IPS-11a (cell line): ENCODE results near the gene CCDC150.
"Not testable (repeated sequence)": the region's sequence is repeated elsewhere in the genome, so short reads cannot be mapped to it uniquely, and the experiment has no call there.

Experiments
- H3K4me3 ChIP-seq: one replicate; pipeline ENCODE4 v1.5.1; 2013; ENCODE audit warnings: low read depth, low read length, control low read depth

Gene CCDC150

DNA sequence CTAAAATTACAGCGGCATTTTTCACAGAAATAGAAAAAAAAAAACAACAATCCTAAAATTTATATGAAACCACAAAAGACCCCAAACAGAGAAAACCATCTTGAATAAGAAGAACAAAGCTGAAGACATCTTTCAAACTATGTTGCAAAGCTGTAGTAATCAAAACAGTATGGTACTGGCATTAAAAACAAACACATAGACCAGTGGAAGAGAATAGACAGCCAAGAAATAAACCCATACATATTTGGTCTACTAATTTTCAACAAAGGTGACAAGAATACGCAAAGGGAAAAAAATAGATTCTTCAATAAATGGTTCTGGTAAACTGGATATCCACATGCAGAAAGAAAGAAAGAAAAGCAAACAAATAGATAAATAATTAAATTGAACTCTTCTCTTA lies 9.0 kb upstream of the CCDC150 start:
- H3K4me3 ChIP-seq, result no peak overlapping the region

DNA sequence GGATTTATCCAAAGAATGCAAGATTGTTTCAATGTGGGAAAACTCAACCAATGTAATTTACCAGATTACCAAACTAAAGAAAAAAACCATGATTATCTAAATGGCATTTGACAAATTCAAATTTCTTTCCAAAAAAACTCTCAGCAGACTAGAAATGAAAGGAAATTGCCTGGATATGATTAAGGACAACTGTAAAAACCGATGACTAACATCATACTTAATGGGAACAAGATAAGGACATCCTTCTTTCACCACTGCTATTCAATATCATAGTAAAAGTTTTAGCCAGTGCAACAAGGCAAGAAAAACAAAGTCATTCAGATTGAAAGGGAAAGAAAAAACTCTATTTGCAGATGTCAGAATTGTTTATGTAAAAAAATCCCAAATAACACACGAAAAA lies 4.4 kb upstream of the CCDC150 start:
- H3K4me3 ChIP-seq, result no peak overlapping the region

DNA sequence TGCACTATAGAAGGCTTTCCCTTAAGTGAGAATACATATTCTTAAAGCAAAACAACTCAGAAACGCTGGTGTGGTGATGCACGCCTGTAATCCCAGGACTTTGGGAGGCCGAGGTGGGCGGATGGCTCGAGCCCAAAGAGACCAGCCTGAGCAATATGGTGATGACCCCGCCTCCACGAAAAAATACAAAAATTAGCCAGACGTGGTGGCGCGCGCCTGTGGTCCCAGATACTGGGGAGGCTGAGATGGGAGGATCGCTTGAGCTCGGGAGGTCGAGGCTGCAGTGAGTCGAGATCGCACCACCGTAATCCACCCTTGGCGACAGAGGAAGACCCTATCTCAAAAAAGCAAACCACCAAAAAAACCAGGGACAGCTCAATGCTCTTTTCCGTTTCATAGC lies 750 bp upstream of the CCDC150 start:
- no peak overlapping the region for H3K4me3 ChIP-seq

DNA sequence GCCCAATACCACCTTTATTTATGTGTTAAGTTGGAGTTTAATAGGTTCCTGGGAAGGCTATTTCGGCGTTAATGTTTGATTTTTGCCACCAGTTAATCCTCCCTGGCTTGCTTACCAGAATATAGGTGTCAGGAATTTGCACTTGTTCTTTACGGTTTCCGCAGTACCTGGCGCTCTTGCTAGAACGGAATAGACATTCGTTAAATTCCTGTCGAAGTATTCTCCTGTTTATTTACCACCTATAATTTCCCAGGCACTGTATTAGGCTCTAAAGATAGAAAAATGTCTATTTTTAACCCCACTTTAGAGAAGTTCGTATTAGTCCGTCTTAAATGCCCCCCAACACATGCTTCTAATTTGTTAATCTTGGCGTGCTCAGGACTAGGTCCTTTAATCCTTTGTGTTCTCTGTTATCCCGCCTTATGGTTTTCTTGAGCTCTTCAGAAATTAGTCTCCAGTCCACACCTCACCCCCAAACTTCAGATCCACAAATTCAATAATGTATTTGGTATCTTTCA lies 575 bp downstream of the CCDC150 start:
- H3K4me3 ChIP-seq, result peak overlapping the region; percentile 92

DNA sequence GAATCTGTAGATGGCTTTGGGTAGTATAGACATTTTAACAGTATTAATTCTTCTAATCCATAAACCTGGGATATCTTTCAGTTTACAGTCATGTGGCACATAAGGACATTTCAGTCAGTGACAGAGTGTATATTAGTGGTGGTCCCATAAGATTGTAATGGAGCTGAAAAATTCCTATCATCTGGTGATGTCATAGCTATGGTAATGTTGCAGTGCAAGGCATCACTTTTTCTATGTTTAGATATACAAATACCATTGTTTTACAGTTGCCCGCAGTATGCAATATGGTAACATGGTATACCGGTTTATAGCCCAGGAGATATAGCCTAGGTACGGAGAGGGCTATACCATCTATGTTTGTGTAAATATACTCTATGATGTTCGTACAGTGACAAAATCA lies 9.7 kb downstream of the CCDC150 start:
- no peak overlapping the region for H3K4me3 ChIP-seq

DNA sequence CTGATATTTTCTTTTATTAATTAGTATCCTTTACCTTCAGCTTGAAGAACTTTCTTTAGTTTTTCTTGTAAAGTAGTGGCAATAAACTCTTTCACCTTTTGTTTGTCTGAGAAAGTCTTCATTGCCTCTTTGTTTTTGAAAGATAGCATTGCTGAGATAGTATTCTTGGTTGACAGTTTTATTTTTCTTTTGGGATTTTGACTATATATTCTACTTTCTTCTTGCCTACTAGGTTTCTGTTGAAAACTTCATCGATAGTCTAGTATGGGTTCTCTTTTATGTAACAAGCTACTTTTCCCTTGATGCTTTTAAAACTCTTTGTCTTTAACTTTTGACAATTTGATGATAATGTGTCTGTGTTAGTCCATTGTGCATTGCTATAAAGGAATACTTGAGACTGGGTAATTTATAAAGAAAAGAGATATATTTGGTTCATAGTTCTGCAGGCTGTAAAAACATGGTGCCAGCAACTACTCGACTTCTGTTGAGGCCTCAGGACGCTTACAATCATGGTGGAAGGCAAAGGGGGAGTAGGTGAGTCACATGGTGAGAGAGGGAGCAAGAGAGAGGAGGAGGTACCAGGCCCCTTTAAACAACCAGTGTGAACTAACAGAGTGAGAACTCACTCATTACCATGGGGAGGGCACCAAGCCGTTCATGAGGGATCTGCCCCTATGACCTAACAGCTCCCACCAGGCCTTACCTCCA lies 12.0 kb downstream of the CCDC150 start:
- H3K4me3 ChIP-seq, result no peak overlapping the region

DNA sequence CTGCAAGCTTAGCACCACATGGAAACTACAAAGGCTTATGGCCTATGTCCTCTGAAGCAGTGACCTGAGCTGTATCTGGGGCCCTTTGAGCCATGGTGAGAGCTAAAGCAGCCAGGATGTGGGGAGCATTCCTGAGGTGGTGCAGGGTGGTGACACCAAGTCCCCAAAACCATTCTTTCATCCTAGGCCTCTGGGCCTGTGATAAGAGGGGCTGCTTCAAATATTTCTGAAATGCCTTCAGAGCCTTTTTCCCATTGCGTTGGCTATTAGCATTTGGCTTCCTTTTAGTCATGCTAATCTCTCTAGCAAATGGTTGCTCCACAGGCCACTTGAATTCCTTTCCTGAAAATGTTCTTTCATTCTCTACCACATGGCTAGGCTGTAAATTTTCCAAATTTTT lies 13.4 kb downstream of the CCDC150 start:
- H3K4me3 ChIP-seq, result no peak overlapping the region

DNA sequence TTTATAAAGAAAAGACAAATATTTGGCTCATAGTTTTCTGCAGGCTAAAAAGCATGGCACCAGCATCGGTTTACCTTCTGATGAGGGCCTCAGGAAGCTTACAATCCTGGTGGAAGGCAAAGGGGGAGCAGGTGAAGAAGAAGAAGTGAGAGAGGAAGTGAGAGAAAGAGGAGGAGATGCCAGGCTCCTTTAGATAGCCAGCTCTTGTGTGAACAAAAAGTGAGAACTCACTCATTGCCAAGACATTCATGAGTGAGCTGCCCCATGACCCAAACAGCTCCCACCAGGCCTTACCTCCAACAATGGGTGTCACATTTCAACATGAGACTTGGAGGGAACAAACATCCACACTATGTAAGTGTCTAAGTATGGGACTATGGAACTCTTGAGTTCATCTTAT lies 14.3 kb downstream of the CCDC150 start:
- no peak overlapping the region for H3K4me3 ChIP-seq

DNA sequence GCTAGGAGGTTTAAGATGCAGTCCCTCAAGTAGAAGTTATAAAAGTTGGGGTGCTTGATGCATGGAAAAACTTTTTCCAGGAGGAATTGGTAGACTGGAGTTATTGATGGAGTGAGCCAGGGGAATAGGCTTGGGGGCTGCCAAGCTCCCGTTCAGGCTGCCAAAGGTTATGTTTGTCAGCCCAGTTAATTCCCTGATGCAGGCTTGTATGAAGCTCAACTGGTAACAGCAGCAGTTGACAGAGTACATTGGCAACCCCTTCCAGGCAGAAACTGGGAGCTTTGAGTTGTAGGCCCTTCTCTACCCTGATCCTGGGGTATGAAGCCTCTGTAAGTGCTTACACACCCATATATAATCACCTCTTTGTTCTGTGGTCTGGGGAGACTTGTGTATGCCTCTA lies 16.2 kb downstream of the CCDC150 start:
- no peak overlapping the region for H3K4me3 ChIP-seq

DNA sequence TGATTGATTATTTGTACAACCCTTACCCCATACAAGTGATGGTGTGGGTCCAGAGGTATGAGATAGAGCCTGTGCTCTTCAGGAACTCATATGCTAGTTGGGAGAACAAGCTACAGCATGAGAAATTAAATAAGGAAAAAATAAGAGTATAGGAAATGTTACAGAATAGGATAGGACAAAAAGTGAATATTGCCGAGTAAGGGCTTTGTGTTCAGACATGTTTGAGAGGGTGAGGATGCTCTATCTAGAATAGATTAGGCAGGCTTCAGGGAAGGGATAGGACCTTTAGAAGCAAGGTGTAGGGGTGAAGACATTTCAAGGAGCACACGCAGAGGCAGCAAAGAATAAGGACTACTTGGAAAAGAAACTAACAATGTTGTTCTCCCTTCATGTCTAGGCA lies 17.8 kb downstream of the CCDC150 start:
- H3K4me3 ChIP-seq, result no peak overlapping the region

DNA sequence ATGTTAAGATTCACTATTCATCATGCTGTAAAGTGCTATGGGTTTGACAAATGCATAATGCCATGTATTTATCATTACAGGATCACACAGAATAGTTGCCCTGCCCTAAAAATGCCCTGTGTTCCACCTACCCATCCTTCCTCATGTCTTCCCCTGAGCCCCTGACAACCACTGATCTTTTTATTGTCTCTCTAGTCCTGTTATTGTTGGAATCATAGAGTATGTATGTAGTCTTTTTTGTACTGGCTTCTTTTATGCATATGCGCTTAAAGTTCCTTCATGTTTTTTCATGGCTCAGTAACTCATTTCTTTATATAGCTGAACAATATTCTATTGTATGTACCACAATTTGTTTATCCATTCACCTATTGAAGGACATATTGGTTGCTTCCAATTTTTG lies 20.3 kb downstream of the CCDC150 start:
- no peak overlapping the region for H3K4me3 ChIP-seq

DNA sequence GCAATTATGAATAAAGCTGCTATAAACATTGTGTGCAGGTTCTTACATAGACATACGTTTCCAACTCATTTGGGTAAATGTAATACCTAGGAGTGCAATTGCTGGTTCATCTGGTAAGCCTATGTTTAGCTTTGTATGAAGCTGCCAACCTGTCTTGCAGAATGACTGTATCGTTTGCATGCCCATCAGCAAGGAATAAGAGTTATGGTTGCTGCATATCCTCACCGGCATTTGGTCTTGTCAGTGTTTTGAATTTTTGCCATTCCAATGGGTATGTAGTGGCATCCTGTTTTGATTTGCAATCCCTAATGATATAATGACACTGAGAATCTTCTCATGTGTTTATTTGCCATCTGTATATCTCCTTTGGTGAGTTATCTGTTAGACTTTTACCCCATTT lies 20.7 kb downstream of the CCDC150 start:
- H3K4me3 ChIP-seq, result no peak overlapping the region

DNA sequence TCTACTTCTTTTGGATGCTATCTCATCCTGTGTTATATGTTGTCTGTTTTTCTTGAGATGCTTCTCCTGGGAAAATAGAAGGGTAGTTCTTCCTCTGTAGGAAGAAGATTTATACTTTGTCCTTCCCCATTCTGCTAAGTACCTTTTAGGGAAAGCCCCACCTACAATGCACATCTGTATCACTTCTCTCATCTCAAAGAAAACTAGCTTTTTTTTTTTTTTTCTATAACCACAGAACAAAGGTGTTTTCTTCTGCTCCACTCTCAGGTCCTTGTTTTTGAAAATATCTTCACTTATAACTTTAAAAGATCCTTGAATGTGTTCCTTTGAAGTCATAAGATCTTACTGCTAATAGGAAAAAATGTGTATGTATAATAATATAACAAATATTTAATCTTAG lies 30.8 kb downstream of the CCDC150 start:
- H3K4me3 ChIP-seq, result no peak overlapping the region

DNA sequence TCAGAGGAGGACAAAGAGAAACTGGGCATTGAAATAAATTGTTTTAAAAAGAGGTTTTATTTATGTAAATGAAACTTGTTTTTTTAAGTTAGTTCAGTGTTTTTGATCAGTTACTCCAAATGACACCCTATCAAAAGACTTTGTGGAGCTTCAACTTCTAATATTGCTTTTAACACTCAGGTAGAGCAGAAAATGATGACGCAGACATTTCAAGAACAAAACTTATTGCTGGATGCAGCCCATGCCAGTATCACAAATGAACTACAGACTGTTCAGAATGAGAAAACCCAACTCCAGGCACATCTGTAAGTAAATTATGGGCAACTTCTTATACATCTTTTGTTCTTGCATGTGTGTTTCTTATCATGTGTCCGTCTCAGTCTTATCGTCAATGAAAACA lies 36.4 kb downstream of the CCDC150 start:
- H3K4me3 ChIP-seq, result no peak overlapping the region

DNA sequence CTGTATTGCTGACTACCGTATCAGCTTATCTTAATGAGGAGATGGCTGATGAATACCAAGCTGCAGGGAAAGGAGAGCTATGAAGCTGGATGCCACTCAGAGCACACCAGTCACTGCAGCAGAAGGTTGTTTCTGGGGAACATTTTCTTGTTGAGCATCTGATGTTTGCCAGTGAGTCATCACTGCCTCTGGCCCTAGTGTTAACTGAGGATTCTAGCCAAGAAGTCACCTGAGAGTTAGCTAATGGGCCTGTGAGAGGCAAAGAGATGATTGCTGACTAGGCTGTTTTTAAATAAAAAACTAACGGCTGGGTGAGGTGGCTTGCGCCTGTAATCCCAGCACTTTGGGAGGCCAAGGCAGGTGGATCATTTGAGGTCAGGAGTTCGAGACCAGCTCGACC lies 37.9 kb downstream of the CCDC150 start:
- no peak overlapping the region for H3K4me3 ChIP-seq

DNA sequence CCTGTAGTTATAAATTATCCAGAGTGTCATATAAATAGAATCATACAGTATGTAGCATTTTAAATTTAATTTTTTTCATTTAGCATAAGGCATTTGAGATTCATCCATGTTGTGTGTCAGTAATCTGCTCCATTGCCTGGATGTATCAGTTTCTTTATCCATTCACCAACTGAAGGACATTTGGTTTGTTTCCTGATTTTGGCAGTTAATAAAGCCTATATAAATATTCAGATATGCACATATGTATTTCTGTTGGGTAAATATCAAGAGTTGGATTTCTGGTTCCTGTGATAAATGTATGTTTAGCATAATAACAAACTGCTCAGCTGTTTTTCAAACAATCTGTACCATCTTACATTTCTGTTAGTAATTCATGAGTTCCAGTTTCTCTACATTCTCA lies 39.9 kb downstream of the CCDC150 start:
- H3K4me3 ChIP-seq, result no peak overlapping the region

DNA sequence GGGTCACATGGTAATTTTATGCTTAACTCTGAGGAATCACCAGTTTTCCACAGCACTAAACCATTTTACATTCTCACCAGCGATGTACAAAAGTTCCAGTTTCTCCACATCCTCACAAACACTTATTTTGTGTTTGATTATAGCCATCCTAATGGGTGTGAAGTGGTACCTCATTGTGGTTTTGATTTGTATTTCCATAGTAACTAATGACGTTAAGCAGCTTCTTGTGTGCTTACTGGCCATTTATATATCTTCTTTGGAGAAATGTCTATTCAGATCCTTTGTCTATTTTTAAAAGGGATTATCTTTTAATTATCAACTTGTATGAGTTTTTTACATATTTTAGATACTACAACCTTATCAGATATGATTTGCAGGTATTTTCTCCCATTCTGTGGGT lies 42.0 kb downstream of the CCDC150 start:
- H3K4me3 ChIP-seq, result no peak overlapping the region

DNA sequence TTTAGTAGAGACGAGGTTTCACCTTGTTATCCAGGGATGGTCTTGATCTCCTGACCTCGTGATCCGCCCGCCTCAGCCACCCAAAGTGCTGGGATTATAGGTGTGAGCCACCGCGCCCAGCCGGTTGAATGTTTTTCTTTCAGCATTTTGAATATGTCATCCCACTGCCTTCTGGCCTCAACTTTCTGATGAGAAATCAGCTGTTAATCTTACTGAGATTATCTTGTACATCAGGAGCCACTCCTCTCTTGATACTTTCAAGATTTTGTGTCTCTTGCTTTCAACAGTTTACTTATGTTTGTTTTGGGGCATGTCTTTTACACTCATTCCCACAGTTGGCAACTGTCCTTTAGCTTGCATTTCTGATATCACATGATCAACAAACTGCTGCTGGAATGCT lies 46.3 kb downstream of the CCDC150 start:
- no peak overlapping the region for H3K4me3 ChIP-seq

DNA sequence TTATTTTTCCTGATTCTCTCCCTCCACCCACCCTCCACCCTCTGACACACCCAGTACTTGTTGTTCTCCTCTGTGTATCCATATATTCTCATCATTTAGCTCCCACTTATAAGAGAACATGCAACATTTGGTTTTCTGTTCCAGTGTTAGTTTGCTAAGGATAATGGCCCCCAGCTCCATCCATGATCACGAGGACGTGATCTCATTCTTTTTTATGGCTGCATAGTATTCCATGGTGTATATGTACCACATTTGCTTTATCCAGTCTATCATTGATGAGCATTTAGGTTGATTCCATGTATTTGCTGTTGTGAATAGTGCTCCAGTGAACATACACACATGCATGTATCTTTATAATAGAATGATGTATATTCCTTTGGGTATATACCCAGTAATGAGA lies 47.2 kb downstream of the CCDC150 start:
- H3K4me3 ChIP-seq, result not testable (repeated sequence)

DNA sequence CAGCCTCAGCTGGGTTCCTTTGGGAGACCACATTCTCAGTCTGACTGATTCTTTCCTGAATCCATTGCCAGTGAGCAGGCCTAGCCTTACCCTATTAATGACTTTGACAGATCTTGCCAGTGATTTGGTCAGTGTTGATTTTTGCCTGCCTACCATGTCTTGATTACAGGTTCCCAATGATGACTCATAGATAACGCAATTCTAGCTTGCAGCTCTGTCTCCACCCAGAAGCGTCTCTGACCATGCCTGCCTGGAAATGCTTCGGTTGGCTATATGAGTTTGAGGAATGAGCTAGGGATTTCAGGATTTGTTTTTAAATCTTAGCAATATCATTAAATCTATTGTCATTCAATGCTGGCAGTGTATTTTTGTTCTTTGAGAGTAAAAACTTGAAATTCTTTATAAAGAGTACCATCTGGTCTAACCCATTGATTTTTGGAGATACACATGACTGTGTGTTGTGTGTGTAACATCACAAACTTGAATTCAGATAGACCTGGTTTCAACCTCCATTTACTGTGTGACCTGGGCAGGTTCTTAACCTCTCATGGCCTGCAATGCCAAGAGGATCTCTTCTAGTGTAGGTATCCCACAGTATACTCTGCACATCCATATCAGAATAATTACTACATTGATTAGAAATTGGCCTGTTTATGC lies 57.0 kb downstream of the CCDC150 start:
- H3K4me3 ChIP-seq, result no peak overlapping the region

DNA sequence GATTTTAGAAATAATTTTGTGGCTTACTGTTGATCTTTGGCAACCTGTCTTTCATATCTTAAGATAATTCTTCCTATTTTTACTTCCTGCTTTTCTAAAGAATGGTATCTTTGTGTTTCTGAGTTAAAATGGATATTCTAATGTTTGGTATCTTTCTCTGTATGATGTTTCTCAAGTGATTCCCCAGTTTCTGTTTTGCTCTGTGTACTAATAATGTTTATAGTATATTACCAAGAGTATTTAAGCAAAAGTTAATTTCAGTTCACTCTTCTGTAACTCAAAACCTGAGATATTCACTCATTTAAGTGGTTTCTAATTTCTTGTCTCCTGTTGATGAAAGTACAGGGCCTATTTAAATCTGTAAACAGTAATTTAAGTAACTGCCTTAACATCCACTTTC lies 58.3 kb downstream of the CCDC150 start:
- no peak overlapping the region for H3K4me3 ChIP-seq

DNA sequence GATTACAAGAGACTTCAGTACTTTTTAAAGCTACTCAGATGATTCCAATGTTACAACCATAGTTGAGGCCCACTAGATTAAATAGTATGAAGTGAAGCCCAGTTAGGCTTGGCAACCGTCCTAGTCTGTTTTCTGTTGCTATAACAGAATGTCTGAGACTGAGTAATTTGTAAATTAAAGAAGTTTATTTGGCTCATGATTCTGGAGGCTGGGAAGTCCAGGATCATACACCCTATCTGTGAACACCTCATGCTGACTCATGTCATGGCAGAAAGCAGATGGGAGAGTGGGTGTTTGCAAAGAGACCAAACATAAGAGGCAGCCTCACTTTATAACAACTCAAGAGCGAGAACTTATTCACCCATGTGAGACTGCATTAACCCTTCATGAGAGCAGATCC lies 63.1 kb downstream of the CCDC150 start:
- no peak overlapping the region for H3K4me3 ChIP-seq

DNA sequence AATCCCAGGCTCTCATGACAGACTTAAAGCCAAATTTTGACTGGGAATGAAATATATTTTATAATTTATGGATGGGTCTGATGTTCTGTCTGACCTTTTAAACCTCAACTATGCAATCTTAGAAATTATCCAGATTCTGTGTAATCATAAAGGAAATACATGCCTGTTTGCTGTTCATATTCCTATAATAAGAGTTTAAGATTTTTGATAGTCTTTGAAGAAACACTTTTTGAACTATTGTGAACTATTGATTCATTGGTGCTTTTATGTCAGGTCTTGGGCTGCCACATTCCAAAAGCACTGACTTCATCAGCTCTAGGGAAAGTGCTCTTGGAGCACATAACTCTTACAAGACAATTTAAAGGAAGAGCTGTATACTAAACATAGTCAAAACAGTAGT lies 64.2 kb downstream of the CCDC150 start:
- H3K4me3 ChIP-seq, result no peak overlapping the region
